Esophagus squamous epithelium (tissue), 4 donors: ENCODE results near the gene UGT8.

ENCODE experiments used
- CTCF ChIP-seq, 6 experiments: fragments of 450-650 bp in 4 of 6; fragments of 200-600 bp in 2 of 6; sonication (generic) in 2 of 6; IDR thresholded peaks; one replicate each; pipeline ENCODE4 v1.5.1; 2016 to 2019; ENCODE audit warnings: antibody characterized with exemption in 6 of 6, mild to moderate bottlenecking in 4 of 6, moderate library complexity in 4 of 6
- POLR2A ChIP-seq, 4 donors: fragments of 450-650 bp; IDR thresholded peaks; one replicate each; pipeline ENCODE4 v1.6.1; 2017; ENCODE audit warnings: antibody characterized with exemption in 4 of 4, mild to moderate bottlenecking in 4 of 4, moderate library complexity in 3 of 4

DNA sequence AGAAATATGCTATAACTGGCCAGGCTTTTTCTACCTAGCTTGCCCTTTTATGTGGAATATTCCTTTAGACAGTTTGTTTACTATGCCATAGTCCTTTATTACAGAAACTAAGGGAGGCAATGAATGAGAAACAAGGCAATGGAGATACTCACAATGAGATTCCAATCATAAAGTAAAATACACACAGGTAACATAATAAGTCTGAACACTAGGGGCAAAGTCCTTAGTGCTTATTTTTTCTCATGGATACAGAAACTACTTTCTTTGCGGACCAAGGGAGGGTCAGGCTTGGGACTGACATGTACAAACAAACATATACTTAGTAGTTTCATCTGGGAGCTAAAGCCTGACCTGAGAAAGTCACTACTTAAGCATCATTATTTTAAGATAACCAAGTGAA, 16.0 kb upstream of the UGT8 start:
- TF ChIP-seq CTCF (IDR thresholded peaks at IDR 0.05) (no peak), POLR2A (IDR thresholded peaks at IDR 0.05) (no peak)
